ENCODE results near the gene GDPD3. TPM values are rescaled to one million over a fixed set of nuclear protein-coding genes. Genes with fewer than 3 reads are reported as not detected.
A peak's percentile ranks its signal among the peaks of the same experiment; 100 is the strongest.

Gene GDPD3
- total and polyA plus RNA-seq, 9 of the 15 experiments (the other 6 are each of a cell fraction or from before 2014, with no cell fraction given): 0.47 to 3.9 (median 1.1) TPM

GRCh38 chr16:30112197-30113030 lies 923 bp downstream of the GDPD3 start:
- Histone ChIP-seq H3K27me3 (ENCODE audit: control insufficient read depth in 2 of 2, insufficient read depth in 2 of 2, low read length in 2 of 2) (no peaks in the 10 kb centered on the region), H3K36me3 (ENCODE audit: control insufficient read depth, insufficient read depth, low read length) (peaks cover 16% of the 10 kb centered on the region; the same call in 1 of the 3 replicates), H3K79me2 (ENCODE audit: control insufficient read depth, insufficient read depth, low read length) (no peaks in the 10 kb centered on the region), H3K27ac (ENCODE audit: extremely low read depth, low read depth, low read length) (0 out of 3 replicates have a peak overlapping the region, but pooled peaks have one; percentile 60), H2AFZ (ENCODE audit: low read depth, low read length) (peak overlapping the region; percentile 76), H3K9me1 (ENCODE audit: control insufficient read depth, insufficient read depth, low read length) (peaks cover 6% of the 10 kb centered on the region), H3K9me3 (replicated peaks; ENCODE audit: control insufficient read depth, insufficient read depth, low read depth, low read length) (no peaks in the 10 kb centered on the region), H3K4me2 (ENCODE audit: insufficient read depth, low read length) (peak overlapping the region; percentile 50), H3K9ac (ENCODE audit: insufficient read depth in 1 of 2, low read depth in 2 of 2, low read length in 2 of 2) (peak overlapping the region in 1 of 2 experiments; percentile 82; a peak in 1 of 4 replicates), H4K20me1 (replicated peaks; ENCODE audit: control insufficient read depth, insufficient read depth, low read length) (no peaks in the 10 kb centered on the region), H3K4me3 (no peak overlapping the region), H3K4me1 (replicated peaks in 1 of 2; ENCODE audit: control insufficient read depth in 2 of 2, insufficient read depth in 2 of 2, low read length in 2 of 2) (peaks cover 18 to 39% of the 10 kb centered on the region in 2 experiments; a peak in 4 of 5 replicates)
- WGBS (ENCODE audit: insufficient coverage, low coverage, missing lambda C conversion rate): 37% methylated on average over 17 of the region's 29 CpGs
- DNase-seq (ENCODE audit: extremely low read depth in 1 of 4, low spot score in 3 of 4) (peak; percentile 78 to 81 (median 80)), FAIRE-seq (peak; percentile 66), ATAC-seq (peak; percentile 87)
- intact Hi-C loops (cut with micrococcal nuclease): no loop called here
- ChIA-PET CTCF (ENCODE audit: low intra/inter-chr PET ratio) (no interaction called here), POLR2A (interaction anchor here (0.6 to 1.6 kb wide), 4 partner anchors 10 to 524 kb away, joined by 3 to 5 read pairs (median 3); partner anchors contain the start of gene MAPK3)
- in situ Hi-C loops (cut with MboI): no loop called here
- no TSS peak for BruUV-seq (replicated peaks)
- TF ChIP-seq IRF2 (CRISPR knock-in tag; IDR thresholded peaks at IDR 0.05) (no peak), PTRF (tag; IDR thresholded peaks at IDR 0.05) (no peak), HMG20A (CRISPR knock-in tag; conservative IDR thresholded peaks at IDR 0.05) (no peak), TGIF2 (CRISPR knock-in tag; IDR thresholded peaks at IDR 0.05) (no peak), RBM25 (IDR thresholded peaks at IDR 0.05; ENCODE audit: low read depth, low read length, severe bottlenecking) (no peak), SETDB1 (IDR thresholded peaks at IDR 0.05; ENCODE audit: low read length) (no peak), BCOR (IDR thresholded peaks at IDR 0.05) (0 out of 2 replicates have a peak, but pooled peaks have one; percentile 45), ZHX1 (conservative IDR thresholded peaks at IDR 0.05; ENCODE audit: low read length) (no peak), ARID2 (IDR thresholded peaks at IDR 0.05) (no peak), ZNF780A (CRISPR knock-in tag; IDR thresholded peaks at IDR 0.05) (no peak), CCNT2 (IDR thresholded peaks at IDR 0.05; ENCODE audit: borderline replicate concordance, extremely low read depth, insufficient read length, low read depth, low read length) (no peak), HBP1 (CRISPR knock-in tag; IDR thresholded peaks at IDR 0.05) (no peak), ZNF655 (CRISPR knock-in tag; IDR thresholded peaks at IDR 0.05) (no peak), LEF1 (IDR thresholded peaks at IDR 0.05) (peak; percentile 21; the same call in 1 of the 2 replicates), RBFOX2 (IDR thresholded peaks at IDR 0.05; ENCODE audit: low read depth, low read length) (peak; percentile 10; the same call in 1 of the 2 replicates), PCBP1 (IDR thresholded peaks at IDR 0.05; ENCODE audit: low read depth, low read length, poor library complexity, severe bottlenecking) (peak; percentile 81), WHSC1 (IDR thresholded peaks at IDR 0.05; ENCODE audit: low read length) (no peak)

Data from K562 (cell line).